ENCODE data around the gene IFI35.

GRCh38 chr17:43016216-43016615 is 9.6 kb downstream of the IFI35 start:
- TF ChIP-seq CTCF (IDR thresholded peaks at IDR 0.05) (no peak), POLR2A (IDR thresholded peaks at IDR 0.05) (no peak)
